ENCODE results near the gene METTL24.

Gene METTL24

GRCh38 chr6:110395221-110395620, 37.1 kb upstream of the METTL24 start:
- DNase-seq (ENCODE audit: low read depth), result no peak
- no peak overlapping the region for H3K4me3 ChIP-seq (ENCODE audit: low read depth, low read length)
- no peak for TF ChIP-seq CTCF (IDR thresholded peaks at IDR 0.05; ENCODE audit: low read depth, low read length, missing control alignments)

GRCh38 chr6:110394409-110394808, 36.3 kb upstream of the METTL24 start:
- TF ChIP-seq CTCF (IDR thresholded peaks at IDR 0.05; ENCODE audit: low read depth, low read length, missing control alignments), result no peak
- H3K4me3 ChIP-seq (ENCODE audit: low read depth, low read length), result no peak overlapping the region
- no peak for DNase-seq (ENCODE audit: low read depth)

GRCh38 chr6:110392727-110393126, 34.6 kb upstream of the METTL24 start:
- H3K4me3 ChIP-seq (ENCODE audit: low read depth, low read length), result no peak overlapping the region
- DNase-seq (ENCODE audit: low read depth), result no peak
- TF ChIP-seq CTCF (IDR thresholded peaks at IDR 0.05; ENCODE audit: low read depth, low read length, missing control alignments), result no peak

GRCh38 chr6:110390404-110390803, 32.3 kb upstream of the METTL24 start:
- no peak for TF ChIP-seq CTCF (IDR thresholded peaks at IDR 0.05; ENCODE audit: low read depth, low read length, missing control alignments)
- no peak overlapping the region for H3K4me3 ChIP-seq (ENCODE audit: low read depth, low read length)
- no peak for DNase-seq (ENCODE audit: low read depth)

GRCh38 chr6:110389689-110390382, 31.7 kb upstream of the METTL24 start:
- DNase-seq (ENCODE audit: low read depth), result no peak
- no peak for TF ChIP-seq CTCF (IDR thresholded peaks at IDR 0.05; ENCODE audit: low read depth, low read length, missing control alignments)
- no peak overlapping the region for H3K4me3 ChIP-seq (ENCODE audit: low read depth, low read length)

GRCh38 chr6:110387986-110388385, 29.8 kb upstream of the METTL24 start:
- DNase-seq (ENCODE audit: low read depth), result no peak
- TF ChIP-seq CTCF (IDR thresholded peaks at IDR 0.05; ENCODE audit: low read depth, low read length, missing control alignments), result no peak
- H3K4me3 ChIP-seq (ENCODE audit: low read depth, low read length), result no peak overlapping the region

GRCh38 chr6:110385458-110385863, 27.3 kb upstream of the METTL24 start:
- no peak for TF ChIP-seq CTCF (IDR thresholded peaks at IDR 0.05; ENCODE audit: low read depth, low read length, missing control alignments)
- no peak for DNase-seq (ENCODE audit: low read depth)
- H3K4me3 ChIP-seq (ENCODE audit: low read depth, low read length), result no peak overlapping the region

Data from GM12864 (cell line).